ENCODE data around the gene ADNP2.

GRCh38 chr18:80177128-80177527, 68.1 kb downstream of the ADNP2 start:
- TF ChIP-seq TAF1 (IDR thresholded peaks at IDR 0.05; ENCODE audit: borderline replicate concordance, low read depth, low read length) (no peak), POLR2AphosphoS5 (IDR thresholded peaks at IDR 0.05; ENCODE audit: low read depth, low read length) (no peak), POLR2A (IDR thresholded peaks at IDR 0.05; ENCODE audit: low read depth, low read length) (no peak)
